Activated naive CD8-positive, alpha-beta T cell treated with anti-CD3 and anti-CD28 coated beads for 36 hours (primary cell): ENCODE results near the gene ZFP91. TPM values are rescaled to one million over a fixed set of nuclear protein-coding genes. Genes with fewer than 3 reads are reported as not detected.

ENCODE experiments used
- DNase-seq: peaks from one replicate; pipeline ENCODE4 v3.0.0; 2021
- H3K27ac Mint-ChIP-seq: one replicate; pipeline ENCODE4 v1.8.0; 2022; ENCODE audit warnings: mild to moderate bottlenecking, moderate library complexity, mixed read lengths
- H3K27me3 Mint-ChIP-seq: one replicate; pipeline ENCODE4 v1.8.0; 2022; ENCODE audit warnings: mild to moderate bottlenecking, mixed read lengths
- H3K36me3 Mint-ChIP-seq: one replicate; pipeline ENCODE4 v1.8.0; 2021; ENCODE audit warnings: mild to moderate bottlenecking, mixed read lengths
- H3K4me1 Mint-ChIP-seq: one replicate; pipeline ENCODE4 v1.8.0; 2021; ENCODE audit warnings: mixed read lengths
- H3K4me3 Mint-ChIP-seq: one replicate; pipeline ENCODE4 v1.8.0; 2022; ENCODE audit warnings: mild to moderate bottlenecking, moderate library complexity, mixed read lengths
- H3K9me3 Mint-ChIP-seq: one replicate; pipeline ENCODE4 v1.8.0; 2022; ENCODE audit warnings: mixed read lengths
- total RNA-seq, 2 experiments: library from RNA; stranded (reverse); gene quantifications; one replicate each; pipeline ENCODE4 v1.2.3, GENCODE V29; 2021

The ZFP91 gene
- total RNA-seq, 2 experiments from 2014 or later, result 52.8 to 54.9 TPM

DNA sequence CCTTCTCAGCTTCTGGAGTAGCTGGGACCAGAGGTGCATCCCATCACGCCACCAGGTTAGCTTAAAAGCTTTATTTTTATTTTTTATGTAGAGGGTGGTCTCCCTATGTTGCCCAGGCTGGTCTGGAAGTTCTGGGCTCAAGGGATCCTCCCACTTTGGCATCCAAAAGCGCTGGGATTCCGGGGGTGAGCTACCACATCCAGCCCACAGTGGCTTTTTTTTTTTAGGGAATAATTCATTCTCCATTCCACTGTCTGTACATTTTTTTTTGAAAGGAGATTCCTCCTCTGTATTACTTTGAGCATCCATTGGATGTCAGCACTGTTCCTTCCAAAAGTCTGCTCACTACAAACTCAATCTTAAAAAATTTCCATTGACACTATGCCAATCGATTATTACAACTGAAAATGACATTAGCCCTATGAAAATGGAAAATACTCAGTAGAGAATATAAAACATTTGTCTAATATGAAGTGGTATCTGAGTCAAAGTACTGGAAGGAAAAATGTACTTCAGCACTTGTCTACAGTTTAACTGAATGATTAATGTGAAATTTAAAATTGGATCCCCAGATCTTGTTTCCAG is 1.9 kb upstream of the ZFP91 start:
- Mint-ChIP-seq H3K36me3 (peaks cover 42% of the 10 kb centered on the region), H3K4me1 (peaks cover 40% of the 10 kb centered on the region)

DNA sequence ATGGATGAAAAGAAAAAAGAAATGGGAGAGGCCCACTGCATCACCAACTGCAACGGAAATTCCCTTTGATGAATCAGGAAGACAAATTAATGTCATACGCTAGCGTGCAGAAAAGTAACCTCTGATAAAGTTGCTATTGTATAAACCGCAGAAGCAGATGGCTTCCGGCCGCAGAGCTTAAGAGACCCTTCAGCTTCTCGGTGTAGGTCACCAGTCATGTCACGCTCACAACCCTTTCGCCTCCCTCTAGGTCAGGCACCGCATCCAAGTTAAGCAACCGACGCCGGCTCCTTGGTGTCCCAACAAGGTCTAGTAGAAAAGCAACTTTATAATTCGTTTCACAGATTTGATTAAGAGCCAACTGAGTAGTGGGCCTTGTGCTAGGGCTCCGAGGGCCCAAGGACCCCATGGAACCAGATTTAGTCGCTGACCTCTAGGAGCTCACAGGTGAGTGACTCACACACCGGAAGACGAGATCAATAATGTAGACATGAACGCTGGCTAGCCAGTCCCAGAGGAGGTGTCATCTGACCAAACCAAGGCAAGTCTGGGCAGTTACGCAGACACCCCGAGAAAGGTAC is 1.2 kb upstream of the ZFP91 start:
- Mint-ChIP-seq H3K4me1 (peaks cover 43% of the 10 kb centered on the region), H3K36me3 (peaks cover 42% of the 10 kb centered on the region), H3K9me3 (no peaks in the 10 kb centered on the region), H3K27me3 (peaks cover 6% of the 10 kb centered on the region), H3K27ac (peak overlapping the region; percentile 100), H3K4me3 (peak overlapping the region; percentile 90)
- peak; percentile 78 for DNase-seq

More for the DNA sequence above, 1.9 kb upstream of the ZFP91 start:
- H3K27me3 Mint-ChIP-seq, result peaks cover 6% of the 10 kb centered on the region
- peak overlapping the region; percentile 100 for H3K27ac Mint-ChIP-seq
- DNase-seq, result no peak
- H3K9me3 Mint-ChIP-seq, result no peaks in the 10 kb centered on the region
- peak overlapping the region; percentile 90 for H3K4me3 Mint-ChIP-seq

DNA sequence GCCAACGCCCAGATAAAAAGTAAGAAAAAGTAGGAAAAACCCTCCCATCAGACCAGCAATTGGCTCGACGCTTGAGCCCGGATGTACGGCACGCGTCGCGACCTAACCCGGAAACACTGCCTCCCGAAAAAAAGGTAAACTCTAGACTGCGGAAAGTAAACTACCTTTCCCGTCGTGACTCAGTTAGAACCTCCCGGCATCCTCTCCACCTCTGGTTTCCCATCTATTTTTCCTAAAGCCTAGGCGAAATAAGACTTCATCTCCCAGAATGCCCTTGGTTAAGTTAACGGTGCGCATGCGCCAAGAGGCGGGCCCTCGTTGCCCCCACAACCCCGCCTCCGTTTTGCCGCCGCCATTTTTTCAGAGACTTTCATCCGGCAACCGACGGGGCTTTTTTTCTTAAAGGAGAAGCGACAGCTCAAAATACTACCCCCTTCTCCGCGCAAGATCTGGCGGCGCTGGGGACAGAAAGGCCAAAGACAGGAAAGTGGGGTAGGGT is 678 bp upstream of the ZFP91 start:
- DNase-seq, result peak; percentile 88
- H3K27ac Mint-ChIP-seq, result peak overlapping the region; percentile 100
- peak overlapping the region; percentile 90 for H3K4me3 Mint-ChIP-seq
- peaks cover 6% of the 10 kb centered on the region for H3K27me3 Mint-ChIP-seq
- peaks cover 41% of the 10 kb centered on the region for H3K36me3 Mint-ChIP-seq
- H3K4me1 Mint-ChIP-seq, result peaks cover 47% of the 10 kb centered on the region
- H3K9me3 Mint-ChIP-seq, result no peaks in the 10 kb centered on the region

DNA sequence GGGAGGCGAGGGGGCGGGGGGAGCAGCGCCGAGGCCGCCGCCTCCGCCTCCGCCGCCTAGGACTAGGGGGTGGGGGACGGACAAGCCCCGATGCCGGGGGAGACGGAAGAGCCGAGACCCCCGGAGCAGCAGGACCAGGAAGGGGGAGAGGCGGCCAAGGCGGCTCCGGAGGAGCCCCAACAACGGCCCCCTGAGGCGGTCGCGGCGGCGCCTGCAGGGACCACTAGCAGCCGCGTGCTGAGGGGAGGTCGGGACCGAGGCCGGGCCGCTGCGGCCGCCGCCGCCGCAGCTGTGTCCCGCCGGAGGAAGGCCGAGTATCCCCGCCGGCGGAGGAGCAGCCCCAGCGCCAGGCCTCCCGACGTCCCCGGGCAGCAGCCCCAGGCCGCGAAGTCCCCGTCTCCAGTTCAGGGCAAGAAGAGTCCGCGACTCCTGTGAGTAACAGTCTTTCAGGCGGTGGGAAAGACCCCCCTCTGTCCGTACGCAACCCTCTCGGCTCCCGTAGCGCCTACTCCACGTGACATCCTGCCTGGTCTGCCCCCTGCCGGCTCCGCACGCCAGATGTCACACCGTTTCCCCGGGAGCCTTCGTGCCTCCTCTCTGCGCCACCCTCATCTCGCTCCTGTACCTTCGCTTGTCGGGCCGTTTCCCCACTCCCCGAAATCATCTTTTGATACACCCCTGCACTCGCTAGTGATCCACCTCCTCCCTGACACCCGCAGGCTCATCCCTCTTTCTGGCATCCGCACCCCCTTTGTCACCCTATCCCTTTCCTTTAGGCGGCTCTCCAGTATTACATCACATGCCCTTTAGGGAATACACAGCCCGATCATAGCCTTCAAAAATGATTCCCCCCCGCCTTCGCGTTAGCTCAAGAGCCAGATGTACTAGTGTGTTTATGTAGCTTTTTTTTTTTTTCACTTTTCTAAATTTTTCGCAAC is 598 bp downstream of the ZFP91 start:
- peaks cover 46% of the 10 kb centered on the region for H3K4me1 Mint-ChIP-seq
- H3K9me3 Mint-ChIP-seq, result no peaks in the 10 kb centered on the region
- H3K27ac Mint-ChIP-seq, result peak overlapping the region; percentile 100
- H3K36me3 Mint-ChIP-seq, result peaks cover 32% of the 10 kb centered on the region
- H3K27me3 Mint-ChIP-seq, result peaks cover 6% of the 10 kb centered on the region
- peak; percentile 91 for DNase-seq
- H3K4me3 Mint-ChIP-seq, result peak overlapping the region; percentile 90

- H3K27me3 Mint-ChIP-seq, result peaks cover 6% of the 10 kb centered on the region
- H3K4me1 Mint-ChIP-seq, result peaks cover 48% of the 10 kb centered on the region
- H3K36me3 Mint-ChIP-seq, result peaks cover 26% of the 10 kb centered on the region
- peak overlapping the region; percentile 100 for H3K27ac Mint-ChIP-seq
- peak overlapping the region; percentile 90 for H3K4me3 Mint-ChIP-seq
- DNase-seq, result no peak
- H3K9me3 Mint-ChIP-seq, result no peaks in the 10 kb centered on the region
These were observed 1.4 kb downstream of the ZFP91 start for GRCh38 chr11:58580311-58580710.

GRCh38 chr11:58582437-58582836 is 3.6 kb downstream of the ZFP91 start:
- H3K36me3 Mint-ChIP-seq, result peaks cover 35% of the 10 kb centered on the region
- H3K27ac Mint-ChIP-seq, result no peak overlapping the region
- peak overlapping the region; percentile 90 for H3K4me3 Mint-ChIP-seq
- H3K9me3 Mint-ChIP-seq, result no peaks in the 10 kb centered on the region
- DNase-seq, result no peak
- peaks cover 51% of the 10 kb centered on the region for H3K4me1 Mint-ChIP-seq
- peaks cover 6% of the 10 kb centered on the region for H3K27me3 Mint-ChIP-seq

- no peak for DNase-seq
- Mint-ChIP-seq H3K4me1 (peaks cover 60% of the 10 kb centered on the region), H3K36me3 (peaks cover 33% of the 10 kb centered on the region), H3K9me3 (no peaks in the 10 kb centered on the region), H3K4me3 (no peak overlapping the region), H3K27me3 (no peaks in the 10 kb centered on the region), H3K27ac (peak overlapping the region; percentile 61)
These were observed 8.1 kb downstream of the ZFP91 start for GRCh38 chr11:58586998-58587397.

- H3K27me3 Mint-ChIP-seq, result no peaks in the 10 kb centered on the region
- no peak for DNase-seq
- peaks cover 65% of the 10 kb centered on the region for H3K4me1 Mint-ChIP-seq
- H3K36me3 Mint-ChIP-seq, result peaks cover 51% of the 10 kb centered on the region
- no peak overlapping the region for H3K27ac Mint-ChIP-seq
- H3K9me3 Mint-ChIP-seq, result no peaks in the 10 kb centered on the region
- H3K4me3 Mint-ChIP-seq, result no peak overlapping the region
These were observed 12.8 kb downstream of the ZFP91 start for GRCh38 chr11:58591659-58592058.

- Mint-ChIP-seq H3K27ac (peak overlapping the region; percentile 1), H3K9me3 (no peaks in the 10 kb centered on the region), H3K4me1 (peaks cover 66% of the 10 kb centered on the region), H3K27me3 (no peaks in the 10 kb centered on the region), H3K36me3 (peaks cover 52% of the 10 kb centered on the region), H3K4me3 (no peak overlapping the region)
- peak; percentile 51 for DNase-seq
These were observed 14.1 kb downstream of the ZFP91 start for GRCh38 chr11:58592760-58593472.

DNA sequence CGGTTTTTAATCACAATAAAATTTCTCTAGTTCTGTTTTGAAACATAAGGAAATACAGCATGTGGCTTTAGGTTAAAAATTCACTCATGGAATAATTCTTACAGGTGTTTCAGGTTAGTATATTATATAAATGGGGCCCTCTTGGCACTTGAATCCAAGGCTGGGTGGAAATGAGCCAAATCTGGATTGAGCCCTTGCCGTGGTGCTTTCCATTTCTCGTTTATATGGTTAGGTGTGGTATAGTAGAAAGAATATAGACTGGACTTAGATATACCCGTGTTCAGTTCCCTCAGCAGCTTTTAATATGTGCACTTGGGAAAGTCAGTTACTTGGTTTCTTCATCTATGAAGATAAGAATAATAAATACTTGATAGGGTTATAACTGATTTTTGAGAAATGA is 16.0 kb downstream of the ZFP91 start:
- Mint-ChIP-seq H3K4me1 (peaks cover 72% of the 10 kb centered on the region), H3K27ac (no peak overlapping the region), H3K36me3 (peaks cover 60% of the 10 kb centered on the region), H3K27me3 (no peaks in the 10 kb centered on the region), H3K9me3 (no peaks in the 10 kb centered on the region), H3K4me3 (no peak overlapping the region)
- DNase-seq, result no peak

- Mint-ChIP-seq H3K4me3 (no peak overlapping the region), H3K27ac (peak overlapping the region; percentile 52)
These were observed 17.8 kb downstream of the ZFP91 start for GRCh38 chr11:58596621-58597020.

GRCh38 chr11:58597486-58598144 is 18.8 kb downstream of the ZFP91 start:
- Mint-ChIP-seq H3K27me3 (no peaks in the 10 kb centered on the region), H3K27ac (peak overlapping the region; percentile 67), H3K9me3 (no peaks in the 10 kb centered on the region), H3K4me1 (peaks cover 78% of the 10 kb centered on the region), H3K36me3 (peaks cover 60% of the 10 kb centered on the region), H3K4me3 (peak overlapping the region; percentile 20)
- DNase-seq, result no peak

More at GRCh38 chr11:58596621-58597020, 17.8 kb downstream of the ZFP91 start:
- no peak for DNase-seq
- Mint-ChIP-seq H3K9me3 (no peaks in the 10 kb centered on the region), H3K4me1 (peaks cover 79% of the 10 kb centered on the region), H3K36me3 (peaks cover 58% of the 10 kb centered on the region), H3K27me3 (no peaks in the 10 kb centered on the region)

GRCh38 chr11:58600510-58600909 is 21.6 kb downstream of the ZFP91 start:
- no peak for DNase-seq
- H3K9me3 Mint-ChIP-seq, result no peaks in the 10 kb centered on the region
- no peak overlapping the region for H3K4me3 Mint-ChIP-seq
- no peaks in the 10 kb centered on the region for H3K27me3 Mint-ChIP-seq
- H3K27ac Mint-ChIP-seq, result no peak overlapping the region
- peaks cover 84% of the 10 kb centered on the region for H3K4me1 Mint-ChIP-seq
- peaks cover 62% of the 10 kb centered on the region for H3K36me3 Mint-ChIP-seq
